GM15510 (cell line): ENCODE results near the gene MYH13.

ENCODE experiments used
- POLR2A ChIP-seq: IDR thresholded peaks from 3 replicates; pipeline ENCODE4 v1.6.1; 2011; ENCODE audit warnings: borderline replicate concordance; ENCODE audit not compliant: insufficient read length; ENCODE audit errors: extremely low read depth

MYH13 gene

DNA sequence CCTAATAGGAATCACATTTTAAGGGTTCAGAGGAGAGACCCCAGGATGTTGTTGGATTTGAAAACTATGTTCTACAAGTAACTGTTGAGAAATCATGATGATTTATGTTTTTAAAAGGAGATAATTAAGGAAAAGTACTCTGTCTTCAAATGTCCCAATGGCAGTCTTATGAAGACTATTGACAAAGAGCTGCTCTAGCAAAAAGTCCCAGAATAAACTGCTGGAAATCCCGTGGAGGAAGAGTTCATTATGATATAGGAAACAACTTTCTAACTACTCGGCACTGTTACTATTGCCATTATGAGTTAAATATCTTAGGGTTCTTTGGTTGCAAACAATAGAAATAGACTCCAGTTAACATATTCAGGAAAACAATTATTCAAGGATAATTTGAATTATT lies 108.8 kb downstream of the MYH13 start:
- TF ChIP-seq POLR2A, result no peak

- no peak for TF ChIP-seq POLR2A
Measured at GRCh38 chr17:10262451-10262850, 110.4 kb downstream of the MYH13 start.

DNA sequence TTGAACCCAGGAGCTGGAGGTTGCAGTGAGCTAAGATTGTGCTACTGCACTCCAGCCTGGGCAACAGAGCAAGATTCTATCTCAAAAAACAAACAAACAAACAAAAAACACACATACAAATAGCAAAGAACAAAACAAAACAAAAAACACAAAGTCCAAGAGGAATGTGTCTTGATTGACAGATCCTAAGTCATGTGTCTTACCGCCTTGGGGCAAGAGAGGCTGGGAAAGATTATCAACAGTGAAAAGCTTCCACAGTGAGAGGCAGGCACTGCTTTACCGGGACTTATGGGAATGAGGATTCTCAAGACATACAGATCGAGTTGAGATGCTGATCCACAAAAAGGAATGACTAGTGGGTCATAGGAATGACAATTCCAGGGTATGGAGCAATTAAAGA lies 111.7 kb downstream of the MYH13 start:
- no peak for TF ChIP-seq POLR2A

DNA sequence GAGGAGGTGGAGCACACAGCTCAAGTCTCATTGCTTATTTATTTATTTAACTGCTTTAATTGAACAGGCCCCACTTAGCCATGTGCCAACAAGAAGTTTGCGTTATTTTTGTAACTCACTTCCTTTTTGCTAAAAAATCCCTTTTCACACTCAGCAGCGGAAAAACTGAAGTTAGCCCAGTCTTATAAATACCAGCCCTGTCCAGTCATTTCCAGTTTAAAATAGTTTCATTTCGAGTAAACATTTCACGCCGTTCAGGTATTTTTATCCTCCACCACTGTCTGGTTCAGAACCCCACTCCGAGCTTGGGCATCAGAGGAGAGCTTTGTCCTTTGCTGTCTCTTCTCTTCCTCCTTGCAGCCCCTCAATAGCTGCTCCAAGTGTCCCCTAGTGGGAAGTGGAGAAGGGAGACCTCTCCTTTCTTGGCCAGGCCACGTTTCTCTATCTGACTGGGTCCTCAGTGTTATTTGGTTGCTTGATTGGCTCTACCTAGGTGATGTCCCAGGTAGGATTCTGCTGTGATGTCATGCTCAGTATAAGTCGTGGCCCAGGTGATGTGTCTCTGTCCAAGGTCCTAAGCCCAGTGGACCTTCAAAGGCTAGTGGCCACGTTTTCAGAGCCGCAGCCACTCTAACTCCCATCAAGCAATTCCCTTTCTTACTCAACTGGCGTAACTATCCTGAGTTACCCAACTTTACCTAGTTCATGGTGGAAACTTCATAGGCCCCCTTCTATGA lies 121.4 kb downstream of the MYH13 start:
- no peak for TF ChIP-seq POLR2A
